Hindlimb muscle (tissue), 1 donor: ENCODE measurements around the gene DOCK9. TPM values are rescaled to one million over a fixed set of nuclear protein-coding genes. Genes with fewer than 3 reads are reported as not detected.
A peak's percentile ranks its signal among the peaks of the same experiment; 100 is the strongest.

ENCODE experiments used
- DNase-seq: peaks from one replicate; pipeline ENCODE4 v3.0.0-alpha.2; 2013
- polyA plus RNA-seq: library from polyadenylated mRNA; unstranded; fragments of 120-200 nt; gene quantifications from one replicate; pipeline ENCODE4 v1.2.1, GENCODE V29; 2013; ENCODE audit not compliant: insufficient read length

Gene DOCK9
- polyA plus RNA-seq = 97.1 TPM

GRCh38 chr13:98977568-98978265 lies at the start of gene DOCK9:
TSS of gene DOCK9 (minus strand) at chr13:98978064. CDS start at chr13:98977909, 155 bp downstream.
- DNase-seq = peak; percentile 81

GRCh38 chr13:99027260-99027659 lies 49.4 kb upstream of the DOCK9 start:
- no peak for DNase-seq

GRCh38 chr13:99022941-99023340 lies 45.1 kb upstream of the DOCK9 start:
- DNase-seq = peak; percentile 20

- no peak for DNase-seq
These were observed 40.7 kb upstream of the DOCK9 start for GRCh38 chr13:99018418-99019180.

GRCh38 chr13:99015606-99016490 lies 38.0 kb upstream of the DOCK9 start:
- no peak for DNase-seq

GRCh38 chr13:99014522-99014921 lies 36.7 kb upstream of the DOCK9 start:
- DNase-seq = no peak

- DNase-seq = no peak
These were observed 36.1 kb upstream of the DOCK9 start for GRCh38 chr13:99013951-99014350.

- DNase-seq = no peak
These were observed 34.7 kb upstream of the DOCK9 start for GRCh38 chr13:99012539-99012938.

GRCh38 chr13:99009987-99010551 lies 32.2 kb upstream of the DOCK9 start:
- DNase-seq = no peak

GRCh38 chr13:99008577-99008976 lies 30.7 kb upstream of the DOCK9 start:
- DNase-seq = no peak

GRCh38 chr13:99007414-99007986 lies 29.6 kb upstream of the DOCK9 start:
- no peak for DNase-seq

- no peak for DNase-seq
These were observed 27.7 kb upstream of the DOCK9 start for GRCh38 chr13:99005609-99006008.

GRCh38 chr13:99004978-99005377 lies 27.1 kb upstream of the DOCK9 start:
- DNase-seq = no peak

- no peak for DNase-seq
These were observed 26.1 kb upstream of the DOCK9 start for GRCh38 chr13:99003851-99004471.

GRCh38 chr13:99003186-99003585 lies 25.3 kb upstream of the DOCK9 start:
- no peak for DNase-seq

- DNase-seq = no peak
These were observed 24.4 kb upstream of the DOCK9 start for GRCh38 chr13:99002172-99002710.

GRCh38 chr13:99000137-99000536 lies 22.3 kb upstream of the DOCK9 start:
- DNase-seq = no peak

- DNase-seq = no peak
These were observed 21.7 kb upstream of the DOCK9 start for GRCh38 chr13:98999639-98999952.

- peak; percentile 54 for DNase-seq
These were observed 21.2 kb upstream of the DOCK9 start for GRCh38 chr13:98998831-98999638.

- no peak for DNase-seq
These were observed 20.1 kb upstream of the DOCK9 start for GRCh38 chr13:98997738-98998641.
